GM12878 (cell line): ENCODE measurements around the gene NNMT. TPM values are rescaled to one million over a fixed set of nuclear protein-coding genes. Genes with fewer than 3 reads are reported as not detected.

Source experiments
- ATAC-seq: fragments of 200-7000 bp; cut with Tn5 transposase; 3 replicates; pipeline ENCODE4 v1.9.1; 2020; ENCODE audit warnings: mild to moderate bottlenecking, moderate library complexity
- BruUV-seq: library from RNA; stranded (reverse); fragments of 400-500 nt; replicated peaks from 2 replicates; lab custom pipeline; 2021; lab: Mats Ljungman, UMichigan
- CTCF ChIA-PET: fragments of 300-600 bp; sonication (Branson Sonifier 250); formaldehyde crosslinking; extraction: SDS; loops from one replicate; lab custom pipeline; 2021; ENCODE audit warnings: inconsistent platforms; lab: Yijun Ruan, JAX
- POLR2A ChIA-PET: fragments of 350-600 bp; formaldehyde crosslinking; extraction: SDS; loops from one replicate; lab custom pipeline; 2021; ENCODE audit warnings: inconsistent platforms; lab: Charles Lee
- RAD21 ChIA-PET: fragments of 300-600 bp; sonication (Branson Sonifier 250); formaldehyde crosslinking; loops from one replicate; lab custom pipeline; 2023; ENCODE audit warnings: antibody characterized with exemption; ENCODE audit not compliant: unreplicated experiment; lab: Charles Lee
- SMC1A ChIA-PET: fragments of 300-600 bp; sonication (Branson Sonifier 250); formaldehyde crosslinking; loops from one replicate; lab custom pipeline; 2023; ENCODE audit not compliant: unreplicated experiment, uncharacterized antibody; lab: Charles Lee
- DNase-seq: peaks from one replicate; pipeline ENCODE4 v3.0.0-alpha.2; 2011; ENCODE audit warnings: low read depth, low spot score
- FAIRE-seq: peaks from 3 replicates; lab custom pipeline; 2011; peaks lifted over from hg19 to GRCh38; lab: Jason Lieb, UNC
- H2AFZ ChIP-seq: 2 replicates; pipeline ENCODE4 v1.6.0; 2011; ENCODE audit warnings: low read depth, low read length, control low read depth; ENCODE audit not compliant: control insufficient read depth
- H3K27ac ChIP-seq: 2 replicates; pipeline ENCODE4 v1.5.1; 2011; ENCODE audit warnings: control low read depth; ENCODE audit not compliant: control insufficient read depth, insufficient read depth
- H3K27me3 ChIP-seq, 2 experiments: replicated peaks in 1 of 2; 2 replicates each; pipeline versions ENCODE4 v1.6.0 to v1.6.1; 2011; ENCODE audit warnings: low read length in 1 of 2; ENCODE audit not compliant: control insufficient read depth in 2 of 2, insufficient read depth in 2 of 2
- H3K36me3 ChIP-seq, 2 experiments: 2 replicates each; pipeline ENCODE4 v1.5.1; 2011; ENCODE audit warnings: low read length in 1 of 2; ENCODE audit not compliant: control insufficient read depth in 2 of 2, insufficient read depth in 2 of 2
- H3K4me1 ChIP-seq: 2 replicates; pipeline ENCODE4 v1.6.1; 2011; ENCODE audit warnings: mild to moderate bottlenecking, low read length, moderate library complexity, mixed read lengths; ENCODE audit not compliant: control insufficient read depth, insufficient read depth
- H3K4me2 ChIP-seq: 2 replicates; pipeline ENCODE4 v1.6.0; 2011; ENCODE audit warnings: control low read depth; ENCODE audit not compliant: control insufficient read depth, insufficient read depth
- H3K4me3 ChIP-seq: fragments of 200-600 bp; sonication (generic); 2 replicates; pipeline ENCODE4 v1.5.1; 2016
- H3K79me2 ChIP-seq: 2 replicates; pipeline ENCODE4 v1.6.0; 2011; ENCODE audit warnings: low read length; ENCODE audit not compliant: control insufficient read depth, insufficient read depth
- H3K9ac ChIP-seq: 2 replicates; pipeline ENCODE4 v1.8.0; 2011; ENCODE audit warnings: low read length, control low read depth, mixed read lengths; ENCODE audit not compliant: control insufficient read depth, insufficient read depth
- H3K9me3 ChIP-seq: replicated peaks from 3 replicates; pipeline ENCODE4 v1.5.1; 2011; ENCODE audit warnings: mild to moderate bottlenecking, low read length; ENCODE audit not compliant: control insufficient read depth, insufficient read depth
- H4K20me1 ChIP-seq: 2 replicates; pipeline ENCODE4 v1.6.0; 2011; ENCODE audit not compliant: control insufficient read depth, insufficient read depth
- BHLHE40 ChIP-seq, 2 experiments: fragments of 450-650 bp in 1 of 2; IDR thresholded peaks; 2 replicates each; pipeline ENCODE4 v1.6.1; 2011 to 2017; ENCODE audit warnings: low read depth in 2 of 2, borderline replicate concordance in 1 of 2, improper control_type of control experiment in 1 of 2, low read length in 1 of 2, mild to moderate bottlenecking in 1 of 2
- CBFB ChIP-seq: IDR thresholded peaks from 2 replicates; pipeline ENCODE4 v1.6.1; 2016; ENCODE audit warnings: antibody characterized with exemption, low read depth
- DPF2 ChIP-seq: fragments of 450-650 bp; IDR thresholded peaks from 2 replicates; pipeline ENCODE4 v1.6.1; 2017; ENCODE audit warnings: mild to moderate bottlenecking
- MLLT1 ChIP-seq: fragments of 450-650 bp; IDR thresholded peaks from 2 replicates; pipeline ENCODE4 v1.6.1; 2016; ENCODE audit warnings: mild to moderate bottlenecking
- POLR2AphosphoS5 ChIP-seq: IDR thresholded peaks from 2 replicates; pipeline ENCODE4 v1.6.1; 2011; ENCODE audit warnings: mild to moderate bottlenecking, low read length, inconsistent platforms
- POU2F2 ChIP-seq: IDR thresholded peaks from 3 replicates; pipeline ENCODE4 v1.6.1; 2011; ENCODE audit warnings: low read depth, mild to moderate bottlenecking, low read length, borderline replicate concordance
- RUNX3 ChIP-seq: IDR thresholded peaks from 2 replicates; pipeline ENCODE4 v1.6.1; 2012; ENCODE audit warnings: low read length, inconsistent platforms
- SPI1 ChIP-seq: IDR thresholded peaks from 2 replicates; pipeline ENCODE4 v1.6.1; 2011; ENCODE audit warnings: low read depth, mild to moderate bottlenecking, low read length, moderate library complexity, borderline replicate concordance; ENCODE audit not compliant: insufficient read depth
- WGBS: methylation state at CpG from one replicate; pipeline ENCODE4 v1.1.6; 2016; ENCODE audit warnings: low lambda C conversion rate; ENCODE audit not compliant: insufficient replicate concordance, insufficient coverage; ENCODE audit errors: missing lambda C conversion rate; 5-methylcytosine and 5-hydroxymethylcytosine counted together
- in situ Hi-C: fragments of 300-500 bp; cut with MboI; formaldehyde crosslinking; loops from 9 replicates; pipeline ENCODE4 v1.14.3; 2018; ENCODE audit warnings: mixed read lengths
- intact Hi-C: fragments of 100-400 bp; cut with micrococcal nuclease; formaldehyde crosslinking; loops from one replicate; pipeline ENCODE4 v1.14.2; 2022; ENCODE audit not compliant: unreplicated experiment
- polyA plus RNA-seq, 11 experiments: library from polyadenylated mRNA; depleted of rRNA in 4 of 11; unstranded in 6 of 11; stranded (reverse) in 5 of 11; fragments of >200 nt; fragmentation: Nextera tagmentation in 4 of 11; fragmentation: Illumina TruSeq in 1 of 11; extraction: Ambion mirVana in 4 of 11; extraction: Trizol in 1 of 11; gene quantifications; 1 replicate in 1 of 11; 2 replicates in 10 of 11; pipeline versions ENCODE4 v1.2.1 to v1.2.3, GENCODE V29; 2011 to 2016; ENCODE audit warnings: inconsistent platforms in 2 of 11, missing spikeins in 2 of 11, low read depth in 1 of 11
- total RNA-seq, 4 experiments: library from RNA; depleted of rRNA in 3 of 4; stranded (reverse); fragments of >200 nt in 3 of 4; fragmentation: Illumina TruSeq in 1 of 4; extraction: Trizol in 1 of 4; gene quantifications; 2 replicates each; pipeline versions ENCODE4 v1.2.1 to v1.2.3, GENCODE V29; 2013 to 2021

Gene NNMT
- total and polyA plus RNA-seq, 10 of the 15 experiments (the other 5 are each of a cell fraction or from before 2014, with no cell fraction given) = 0.46 TPM; not detected in 9

GRCh38 chr11:114291842-114292680, 4.1 kb upstream of the NNMT start:
- Histone ChIP-seq H3K4me2 (no peak overlapping the region), H2AFZ (no peak overlapping the region), H3K9me3 (no peaks in the 10 kb centered on the region), H3K4me3 (no peak overlapping the region), H3K27me3 (no peaks in the 10 kb centered on the region; a peak in 2 of 4 replicates), H4K20me1 (no peaks in the 10 kb centered on the region), H3K4me1 (no peaks in the 10 kb centered on the region), H3K9ac (no peak overlapping the region), H3K27ac (no peak overlapping the region), H3K36me3 (no peaks in the 10 kb centered on the region), H3K79me2 (no peaks in the 10 kb centered on the region)
- SMC1A ChIA-PET = no interaction called here
- DNase-seq (no peak), ATAC-seq (no peak), FAIRE-seq (no peak)
- POLR2A ChIA-PET = no interaction called here
- intact Hi-C loops (no loop called here), in situ Hi-C loops (no loop called here)
- WGBS = 26% methylated on average over 4 of the region's 4 CpGs
- no TSS peak for BruUV-seq
- no peak for TF ChIP-seq MLLT1
- CTCF ChIA-PET = interaction anchor here (1.2 kb wide), 1 partner anchor 1002 kb away, joined by 3 read pairs; no protein-coding TSS in a partner anchor
- RAD21 ChIA-PET = no interaction called here

DNA sequence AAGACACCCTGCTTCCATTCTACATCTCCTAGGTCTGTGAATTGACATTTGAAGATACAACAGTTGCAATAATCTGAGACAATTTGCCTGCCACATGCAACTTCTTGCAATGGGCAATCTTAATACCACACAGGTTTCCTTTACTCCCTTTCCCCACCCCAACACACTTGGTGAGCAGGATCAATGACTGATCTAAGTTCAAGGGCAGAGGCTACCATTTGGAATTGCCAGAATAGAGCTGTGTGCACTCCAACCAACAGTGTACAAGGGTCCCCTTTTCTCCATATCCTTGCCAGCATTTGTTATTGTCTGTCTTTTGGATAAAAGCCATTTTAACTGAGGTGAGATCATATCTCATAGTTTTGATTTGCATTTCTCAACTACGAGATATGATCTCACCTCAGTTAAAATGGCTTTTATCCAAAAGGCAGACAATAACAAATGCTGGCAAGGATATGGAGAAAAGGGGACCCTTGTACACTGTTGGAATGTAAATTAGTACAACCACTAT, 2.9 kb upstream of the NNMT start:
- Histone ChIP-seq H3K9me3 (no peaks in the 10 kb centered on the region), H3K27ac (no peak overlapping the region), H3K9ac (no peak overlapping the region), H3K4me2 (no peak overlapping the region), H2AFZ (no peak overlapping the region), H3K79me2 (no peaks in the 10 kb centered on the region), H3K4me3 (no peak overlapping the region), H3K36me3 (no peaks in the 10 kb centered on the region), H4K20me1 (no peaks in the 10 kb centered on the region), H3K4me1 (no peaks in the 10 kb centered on the region), H3K27me3 (no peaks in the 10 kb centered on the region; a peak in 2 of 4 replicates)
- TF ChIP-seq SPI1 (no peak), DPF2 (no peak), BHLHE40 (IDR thresholded peaks at IDR 0.05; ENCODE audit: borderline replicate concordance in 1 of 2, low read depth in 2 of 2, low read length in 1 of 2) (no peak), POLR2AphosphoS5 (no peak), POU2F2 (no peak), RUNX3 (no peak), CBFB (no peak)
- DNase-seq (no peak), ATAC-seq (no peak), FAIRE-seq (no peak)
- ChIA-PET CTCF (no interaction called here), RAD21 (no interaction called here), POLR2A (no interaction called here), SMC1A (no interaction called here)
- in situ Hi-C loops (no loop called here), intact Hi-C loops (no loop called here)
- no TSS peak for BruUV-seq
- 35% methylated on average over 1 of the region's 1 CpG for WGBS
